Gastroesophageal sphincter (tissue), 3 donors: ENCODE results near the gene MED1.

Experiments used
- EP300 ChIP-seq: sonication (generic); formaldehyde crosslinking; IDR thresholded peaks from one replicate; pipeline ENCODE4 v1.6.1; 2017; ENCODE audit warnings: antibody characterized with exemption, mild to moderate bottlenecking
- POLR2A ChIP-seq, 2 donors: fragments of 450-650 bp; IDR thresholded peaks; one replicate each; pipeline ENCODE4 v1.6.1; 2017; ENCODE audit warnings: antibody characterized with exemption in 2 of 2, mild to moderate bottlenecking in 2 of 2, moderate library complexity in 1 of 2
- POLR2AphosphoS5 ChIP-seq: sonication (generic); formaldehyde crosslinking; IDR thresholded peaks from one replicate; pipeline ENCODE4 v1.6.1; 2017; ENCODE audit warnings: antibody characterized with exemption
- TF ChIP-seq, protein P1 (sequence below), 4 experiments: fragments of 200-600 bp in 2 of 4; fragments of 450-650 bp in 2 of 4; sonication (generic) in 1 of 4; IDR thresholded peaks; one replicate each; pipeline ENCODE4 v1.5.1; 2017 to 2019; ENCODE audit warnings: antibody characterized with exemption in 4 of 4, mild to moderate bottlenecking in 2 of 4, moderate library complexity in 2 of 4

- TF ChIP-seq, protein P1, sequence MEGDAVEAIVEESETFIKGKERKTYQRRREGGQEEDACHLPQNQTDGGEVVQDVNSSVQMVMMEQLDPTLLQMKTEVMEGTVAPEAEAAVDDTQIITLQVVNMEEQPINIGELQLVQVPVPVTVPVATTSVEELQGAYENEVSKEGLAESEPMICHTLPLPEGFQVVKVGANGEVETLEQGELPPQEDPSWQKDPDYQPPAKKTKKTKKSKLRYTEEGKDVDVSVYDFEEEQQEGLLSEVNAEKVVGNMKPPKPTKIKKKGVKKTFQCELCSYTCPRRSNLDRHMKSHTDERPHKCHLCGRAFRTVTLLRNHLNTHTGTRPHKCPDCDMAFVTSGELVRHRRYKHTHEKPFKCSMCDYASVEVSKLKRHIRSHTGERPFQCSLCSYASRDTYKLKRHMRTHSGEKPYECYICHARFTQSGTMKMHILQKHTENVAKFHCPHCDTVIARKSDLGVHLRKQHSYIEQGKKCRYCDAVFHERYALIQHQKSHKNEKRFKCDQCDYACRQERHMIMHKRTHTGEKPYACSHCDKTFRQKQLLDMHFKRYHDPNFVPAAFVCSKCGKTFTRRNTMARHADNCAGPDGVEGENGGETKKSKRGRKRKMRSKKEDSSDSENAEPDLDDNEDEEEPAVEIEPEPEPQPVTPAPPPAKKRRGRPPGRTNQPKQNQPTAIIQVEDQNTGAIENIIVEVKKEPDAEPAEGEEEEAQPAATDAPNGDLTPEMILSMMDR (IDR thresholded peaks at IDR 0.05), result no peak
- TF ChIP-seq POLR2A (IDR thresholded peaks at IDR 0.05) (no peak), EP300 (no peak), POLR2AphosphoS5 (no peak)
Observed at GRCh38 chr17:39473310-39473709, 22.2 kb upstream of the MED1 start.
